ENCODE data around the gene ZDHHC8.
"Not testable (repeated sequence)": the region's sequence is repeated elsewhere in the genome, so short reads cannot be mapped to it uniquely, and the experiment has no call there.

The ZDHHC8 gene

GRCh38 chr22:20147237-20147988, 15.8 kb downstream of the ZDHHC8 start:
- DNase-seq, result no peak

- DNase-seq, result no peak
These were observed 16.8 kb downstream of the ZDHHC8 start for GRCh38 chr22:20148414-20148813.

- DNase-seq, result peak; percentile 27
These were observed 17.9 kb downstream of the ZDHHC8 start for GRCh38 chr22:20149257-20150250.

- DNase-seq, result no peak
These were observed 19.0 kb downstream of the ZDHHC8 start, which contains the start of gene CCDC188 for GRCh38 chr22:20150381-20151275. Gene CCDC188, minus strand, starts transcription at chr22:20151055. Its CDS starts 69 bp downstream, at chr22:20150986.

GRCh38 chr22:20151276-20151588, 19.6 kb downstream of the ZDHHC8 start:
- DNase-seq, result no peak

- no peak for DNase-seq
These were observed 20.9 kb downstream of the ZDHHC8 start for GRCh38 chr22:20152464-20152890.

GRCh38 chr22:20153945-20154344, 22.3 kb downstream of the ZDHHC8 start:
- DNase-seq, result no peak

GRCh38 chr22:20154602-20155187, 23.1 kb downstream of the ZDHHC8 start:
- DNase-seq, result peak; percentile 53

- DNase-seq, result peak; percentile 86
These were observed 23.9 kb downstream of the ZDHHC8 start for GRCh38 chr22:20155330-20156041.

- DNase-seq, result no peak
These were observed 24.4 kb downstream of the ZDHHC8 start for GRCh38 chr22:20156042-20156389.

GRCh38 chr22:20156611-20157429, 25.2 kb downstream of the ZDHHC8 start:
- peak; percentile 75 for DNase-seq

- DNase-seq, result no peak
These were observed 26.0 kb downstream of the ZDHHC8 start for GRCh38 chr22:20157430-20158183.

GRCh38 chr22:20158391-20159036, 26.9 kb downstream of the ZDHHC8 start:
- DNase-seq, result no peak

GRCh38 chr22:20159076-20159475, 27.5 kb downstream of the ZDHHC8 start:
- no peak for DNase-seq

- DNase-seq, result not testable (repeated sequence)
These were observed 27.9 kb downstream of the ZDHHC8 start for GRCh38 chr22:20159531-20159930.

GRCh38 chr22:20160041-20160440, 28.4 kb downstream of the ZDHHC8 start:
- no peak for DNase-seq

GRCh38 chr22:20164863-20165262, 33.3 kb downstream of the ZDHHC8 start:
- no peak for DNase-seq

GRCh38 chr22:20165421-20165820, 33.8 kb downstream of the ZDHHC8 start:
- DNase-seq, result no peak

- no peak for DNase-seq
These were observed 34.3 kb downstream of the ZDHHC8 start for GRCh38 chr22:20165913-20166312.

- no peak for DNase-seq
These were observed 35.1 kb downstream of the ZDHHC8 start for GRCh38 chr22:20166703-20167102.
